ENCODE measurements around the gene ZCCHC7. TPM values are rescaled to one million over a fixed set of nuclear protein-coding genes. Genes with fewer than 3 reads are reported as not detected.

ZCCHC7 gene
- total and polyA plus RNA-seq, 9 of the 15 experiments (the other 6 are each of a cell fraction or from before 2014, with no cell fraction given), result 34.1 to 68.9 (median 48.8) TPM

DNA sequence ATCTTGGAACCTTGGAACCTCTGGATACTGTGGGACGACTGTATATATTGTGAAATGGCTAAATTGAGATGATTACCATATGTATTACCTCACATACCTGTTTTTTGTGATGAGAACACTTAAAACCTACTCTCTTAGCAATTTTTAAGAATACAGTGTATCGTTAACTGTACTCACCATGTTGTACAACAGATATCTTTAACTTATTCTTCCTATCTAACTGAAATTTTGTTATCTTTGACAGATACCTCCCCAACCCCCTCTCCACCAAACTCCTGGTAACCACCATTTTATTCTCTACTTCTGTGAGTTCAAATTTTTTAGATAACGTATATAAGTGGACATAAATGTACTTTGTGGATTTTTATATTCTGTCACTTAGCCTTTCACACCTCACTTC lies 126.5 kb downstream of the ZCCHC7 start (continued):
- TF ChIP-seq CEBPG (CRISPR knock-in tag; IDR thresholded peaks at IDR 0.05) (no peak), CEBPG (tag; conservative IDR thresholded peaks at IDR 0.05 in 1 of 2, IDR thresholded peaks at IDR 0.05 in 1 of 2) (peak in 1 of 2 experiments; percentile 29; a peak in 1 of 4 replicates), CBFA2T3 (IDR thresholded peaks at IDR 0.05) (peak; percentile 73), NCOR1 (IDR thresholded peaks at IDR 0.05) (peak; percentile 15; the same call in 1 of the 2 replicates), ZNF830 (CRISPR knock-in tag; IDR thresholded peaks at IDR 0.05) (no peak), CEBPB (tag; IDR thresholded peaks at IDR 0.05) (peak; percentile 81)
- TF ChIP-seq, protein P1, sequence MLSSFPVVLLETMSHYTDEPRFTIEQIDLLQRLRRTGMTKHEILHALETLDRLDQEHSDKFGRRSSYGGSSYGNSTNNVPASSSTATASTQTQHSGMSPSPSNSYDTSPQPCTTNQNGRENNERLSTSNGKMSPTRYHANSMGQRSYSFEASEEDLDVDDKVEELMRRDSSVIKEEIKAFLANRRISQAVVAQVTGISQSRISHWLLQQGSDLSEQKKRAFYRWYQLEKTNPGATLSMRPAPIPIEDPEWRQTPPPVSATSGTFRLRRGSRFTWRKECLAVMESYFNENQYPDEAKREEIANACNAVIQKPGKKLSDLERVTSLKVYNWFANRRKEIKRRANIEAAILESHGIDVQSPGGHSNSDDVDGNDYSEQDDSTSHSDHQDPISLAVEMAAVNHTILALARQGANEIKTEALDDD (IDR thresholded peaks at IDR 0.05), result peak; percentile 17

- Histone ChIP-seq H3K9me1 (ENCODE audit: control insufficient read depth, insufficient read depth, low read length) (no peaks in the 10 kb centered on the region), H3K4me1 (replicated peaks in 1 of 2; ENCODE audit: control insufficient read depth in 2 of 2, insufficient read depth in 2 of 2, low read length in 2 of 2) (peaks cover 5 to 38% of the 10 kb centered on the region in 2 experiments; a peak in 4 of 5 replicates), H3K4me2 (ENCODE audit: insufficient read depth, low read length) (no peak overlapping the region), H3K9ac (ENCODE audit: insufficient read depth in 1 of 2, low read depth in 2 of 2, low read length in 2 of 2) (no peak overlapping the region), H3K27ac (ENCODE audit: extremely low read depth, low read depth, low read length) (peak overlapping the region; percentile 60; the same call in 2 of the 3 replicates), H3K36me3 (ENCODE audit: control insufficient read depth, insufficient read depth, low read length) (peaks cover 35% of the 10 kb centered on the region), H4K20me1 (replicated peaks; ENCODE audit: control insufficient read depth, insufficient read depth, low read length) (no peaks in the 10 kb centered on the region), H3K27me3 (ENCODE audit: control insufficient read depth in 2 of 2, insufficient read depth in 2 of 2, low read length in 2 of 2) (no peaks in the 10 kb centered on the region), H2AFZ (ENCODE audit: low read depth, low read length) (no peak overlapping the region), H3K79me2 (ENCODE audit: control insufficient read depth, insufficient read depth, low read length) (peaks cover 76% of the 10 kb centered on the region), H3K9me3 (replicated peaks; ENCODE audit: control insufficient read depth, insufficient read depth, low read depth, low read length) (no peaks in the 10 kb centered on the region; the same call in 1 of the 2 replicates), H3K4me3 (no peak overlapping the region)
- ChIA-PET CTCF (ENCODE audit: low intra/inter-chr PET ratio) (no interaction called here), POLR2A (interaction anchor here (1.2 to 1.9 kb wide), 3 partner anchors 10 to 22 kb away, joined by 3 to 5 read pairs (median 3); no protein-coding TSS in a partner anchor)
- in situ Hi-C loops (cut with MboI), result no loop called here
- intact Hi-C loops (cut with micrococcal nuclease), result loop anchor here (5.0 kb wide), 3 partner anchors 36 to 111 kb away; no protein-coding TSS in a partner anchor
- FAIRE-seq, result no peak
- BruUV-seq (replicated peaks), result no TSS peak
- no peak for ATAC-seq
- DNase-seq (ENCODE audit: extremely low read depth in 1 of 4, low spot score in 3 of 4), result peak in 1 of 4 experiments; percentile 38
- TF ChIP-seq, protein P2, sequence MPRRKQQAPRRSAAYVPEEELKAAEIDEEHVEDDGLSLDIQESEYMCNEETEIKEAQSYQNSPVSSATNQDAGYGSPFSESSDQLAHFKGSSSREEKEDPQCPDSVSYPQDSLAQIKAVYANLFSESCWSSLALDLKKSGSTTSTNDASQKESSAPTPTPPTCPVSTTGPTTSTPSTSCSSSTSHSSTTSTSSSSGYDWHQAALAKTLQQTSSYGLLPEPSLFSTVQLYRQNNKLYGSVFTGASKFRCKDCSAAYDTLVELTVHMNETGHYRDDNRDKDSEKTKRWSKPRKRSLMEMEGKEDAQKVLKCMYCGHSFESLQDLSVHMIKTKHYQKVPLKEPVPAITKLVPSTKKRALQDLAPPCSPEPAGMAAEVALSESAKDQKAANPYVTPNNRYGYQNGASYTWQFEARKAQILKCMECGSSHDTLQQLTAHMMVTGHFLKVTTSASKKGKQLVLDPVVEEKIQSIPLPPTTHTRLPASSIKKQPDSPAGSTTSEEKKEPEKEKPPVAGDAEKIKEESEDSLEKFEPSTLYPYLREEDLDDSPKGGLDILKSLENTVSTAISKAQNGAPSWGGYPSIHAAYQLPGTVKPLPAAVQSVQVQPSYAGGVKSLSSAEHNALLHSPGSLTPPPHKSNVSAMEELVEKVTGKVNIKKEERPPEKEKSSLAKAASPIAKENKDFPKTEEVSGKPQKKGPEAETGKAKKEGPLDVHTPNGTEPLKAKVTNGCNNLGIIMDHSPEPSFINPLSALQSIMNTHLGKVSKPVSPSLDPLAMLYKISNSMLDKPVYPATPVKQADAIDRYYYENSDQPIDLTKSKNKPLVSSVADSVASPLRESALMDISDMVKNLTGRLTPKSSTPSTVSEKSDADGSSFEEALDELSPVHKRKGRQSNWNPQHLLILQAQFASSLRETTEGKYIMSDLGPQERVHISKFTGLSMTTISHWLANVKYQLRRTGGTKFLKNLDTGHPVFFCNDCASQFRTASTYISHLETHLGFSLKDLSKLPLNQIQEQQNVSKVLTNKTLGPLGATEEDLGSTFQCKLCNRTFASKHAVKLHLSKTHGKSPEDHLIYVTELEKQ (CRISPR knock-in tag; IDR thresholded peaks at IDR 0.05), result no peak
- TF ChIP-seq JUND (IDR thresholded peaks at IDR 0.05; ENCODE audit: borderline replicate concordance, low read depth, low read length), result no peak
- no peak for TF ChIP-seq JUND (tag; IDR thresholded peaks at IDR 0.05; ENCODE audit: borderline replicate concordance, low read depth, low read length)
- peak; percentile 15; the same call in 1 of the 2 replicates for TF ChIP-seq EP300 (IDR thresholded peaks at IDR 0.05; ENCODE audit: low read length)
- TF ChIP-seq HIVEP1 (CRISPR knock-in tag; IDR thresholded peaks at IDR 0.05), result no peak
- TF ChIP-seq, protein P3, sequence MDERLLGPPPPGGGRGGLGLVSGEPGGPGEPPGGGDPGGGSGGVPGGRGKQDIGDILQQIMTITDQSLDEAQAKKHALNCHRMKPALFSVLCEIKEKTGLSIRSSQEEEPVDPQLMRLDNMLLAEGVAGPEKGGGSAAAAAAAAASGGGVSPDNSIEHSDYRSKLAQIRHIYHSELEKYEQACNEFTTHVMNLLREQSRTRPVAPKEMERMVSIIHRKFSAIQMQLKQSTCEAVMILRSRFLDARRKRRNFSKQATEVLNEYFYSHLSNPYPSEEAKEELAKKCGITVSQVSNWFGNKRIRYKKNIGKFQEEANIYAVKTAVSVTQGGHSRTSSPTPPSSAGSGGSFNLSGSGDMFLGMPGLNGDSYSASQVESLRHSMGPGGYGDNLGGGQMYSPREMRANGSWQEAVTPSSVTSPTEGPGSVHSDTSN (CRISPR knock-in tag; IDR thresholded peaks at IDR 0.05; ENCODE audit: low read depth), result no peak
- TF ChIP-seq, protein P3 (tag; conservative IDR thresholded peaks at IDR 0.05; ENCODE audit: low read depth), result 0 out of 2 replicates have a peak, but pooled peaks have one; percentile 15
- TF ChIP-seq TRIM28 (IDR thresholded peaks at IDR 0.05), result no peak
These were observed 128.3 kb downstream of the ZCCHC7 start for GRCh38 chr9:37248651-37249163.
